ENCODE data around the gene PLLP.

PLLP gene

DNA sequence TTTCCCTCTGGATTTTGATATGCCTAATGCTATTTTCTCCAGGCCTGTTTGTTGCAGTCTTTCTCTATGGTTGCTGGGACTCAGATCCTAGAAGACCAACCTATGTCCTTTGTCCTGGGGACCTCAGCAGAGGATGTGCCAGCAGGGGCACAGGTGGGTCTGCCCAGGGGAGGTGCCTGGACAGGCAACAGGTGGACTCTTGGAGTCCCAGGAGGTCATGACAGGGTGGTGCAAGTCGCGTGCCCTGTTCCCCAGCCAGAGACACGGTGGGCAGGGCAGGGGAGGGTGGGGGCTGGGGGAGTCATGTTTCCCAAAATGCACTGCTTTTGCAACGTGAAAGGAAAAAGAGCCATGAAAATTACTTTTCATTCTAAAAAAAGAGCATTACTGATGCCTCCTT is 26.3 kb upstream of the PLLP start:
- ChIA-PET CTCF (no interaction called here), POLR2A (ENCODE audit: low non-redundant PET) (no interaction called here)
- TF ChIP-seq, protein P1, sequence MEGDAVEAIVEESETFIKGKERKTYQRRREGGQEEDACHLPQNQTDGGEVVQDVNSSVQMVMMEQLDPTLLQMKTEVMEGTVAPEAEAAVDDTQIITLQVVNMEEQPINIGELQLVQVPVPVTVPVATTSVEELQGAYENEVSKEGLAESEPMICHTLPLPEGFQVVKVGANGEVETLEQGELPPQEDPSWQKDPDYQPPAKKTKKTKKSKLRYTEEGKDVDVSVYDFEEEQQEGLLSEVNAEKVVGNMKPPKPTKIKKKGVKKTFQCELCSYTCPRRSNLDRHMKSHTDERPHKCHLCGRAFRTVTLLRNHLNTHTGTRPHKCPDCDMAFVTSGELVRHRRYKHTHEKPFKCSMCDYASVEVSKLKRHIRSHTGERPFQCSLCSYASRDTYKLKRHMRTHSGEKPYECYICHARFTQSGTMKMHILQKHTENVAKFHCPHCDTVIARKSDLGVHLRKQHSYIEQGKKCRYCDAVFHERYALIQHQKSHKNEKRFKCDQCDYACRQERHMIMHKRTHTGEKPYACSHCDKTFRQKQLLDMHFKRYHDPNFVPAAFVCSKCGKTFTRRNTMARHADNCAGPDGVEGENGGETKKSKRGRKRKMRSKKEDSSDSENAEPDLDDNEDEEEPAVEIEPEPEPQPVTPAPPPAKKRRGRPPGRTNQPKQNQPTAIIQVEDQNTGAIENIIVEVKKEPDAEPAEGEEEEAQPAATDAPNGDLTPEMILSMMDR (conservative IDR thresholded peaks at IDR 0.05; ENCODE audit: low read depth), result no peak
- DNase-seq (ENCODE audit: low spot score), result no peak
- H3K27ac ChIP-seq, result no peak overlapping the region

DNA sequence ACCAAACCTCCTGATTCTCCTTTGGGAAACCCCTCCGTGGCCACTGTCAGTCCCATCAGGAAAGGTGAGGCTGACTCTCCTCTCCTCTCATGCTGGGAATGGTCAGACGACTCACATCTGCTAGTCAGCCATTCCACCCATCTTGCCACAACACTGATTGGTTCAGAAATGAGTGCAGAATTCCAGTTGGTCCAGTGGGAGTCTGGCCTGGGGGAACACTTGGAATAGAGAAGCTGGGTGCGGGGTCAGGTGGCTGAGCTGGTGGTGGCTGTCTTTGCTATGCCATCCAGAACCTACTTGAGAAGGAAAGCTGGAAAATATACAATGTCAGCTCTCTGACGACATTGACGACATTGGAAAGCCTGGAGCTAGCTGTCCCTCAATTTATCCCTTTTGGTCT is 23.6 kb upstream of the PLLP start:
- H3K27ac ChIP-seq, result no peak overlapping the region
- TF ChIP-seq, protein P1 (conservative IDR thresholded peaks at IDR 0.05; ENCODE audit: low read depth), result no peak
- CTCF ChIA-PET, result no interaction called here
- DNase-seq (ENCODE audit: low spot score), result no peak
- POLR2A ChIA-PET (ENCODE audit: low non-redundant PET), result no interaction called here

DNA sequence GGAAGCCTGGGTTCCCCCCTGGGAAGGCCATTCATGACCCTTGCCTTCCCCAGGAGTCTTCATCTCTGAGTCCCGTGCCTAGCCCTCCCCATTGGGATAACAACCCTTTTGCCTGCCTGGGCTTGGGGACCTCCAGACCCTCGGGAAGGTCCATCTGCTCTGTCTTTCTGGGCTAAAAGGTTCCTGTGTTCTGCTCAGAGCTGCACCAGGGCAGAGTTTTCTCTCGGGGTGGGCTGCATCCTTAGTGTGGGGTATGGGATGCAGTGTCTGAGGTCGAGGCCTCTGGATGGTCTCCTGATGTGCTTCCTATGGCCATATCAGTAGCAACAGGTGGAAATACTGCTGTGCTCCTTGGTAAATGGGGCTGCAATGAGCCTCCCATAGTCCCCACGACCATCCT is 22.9 kb upstream of the PLLP start:
- no peak for DNase-seq (ENCODE audit: low spot score)
- ChIA-PET POLR2A (ENCODE audit: low non-redundant PET) (no interaction called here), CTCF (no interaction called here)
- no peak overlapping the region for H3K27ac ChIP-seq
- TF ChIP-seq, protein P1 (conservative IDR thresholded peaks at IDR 0.05; ENCODE audit: low read depth), result no peak

DNA sequence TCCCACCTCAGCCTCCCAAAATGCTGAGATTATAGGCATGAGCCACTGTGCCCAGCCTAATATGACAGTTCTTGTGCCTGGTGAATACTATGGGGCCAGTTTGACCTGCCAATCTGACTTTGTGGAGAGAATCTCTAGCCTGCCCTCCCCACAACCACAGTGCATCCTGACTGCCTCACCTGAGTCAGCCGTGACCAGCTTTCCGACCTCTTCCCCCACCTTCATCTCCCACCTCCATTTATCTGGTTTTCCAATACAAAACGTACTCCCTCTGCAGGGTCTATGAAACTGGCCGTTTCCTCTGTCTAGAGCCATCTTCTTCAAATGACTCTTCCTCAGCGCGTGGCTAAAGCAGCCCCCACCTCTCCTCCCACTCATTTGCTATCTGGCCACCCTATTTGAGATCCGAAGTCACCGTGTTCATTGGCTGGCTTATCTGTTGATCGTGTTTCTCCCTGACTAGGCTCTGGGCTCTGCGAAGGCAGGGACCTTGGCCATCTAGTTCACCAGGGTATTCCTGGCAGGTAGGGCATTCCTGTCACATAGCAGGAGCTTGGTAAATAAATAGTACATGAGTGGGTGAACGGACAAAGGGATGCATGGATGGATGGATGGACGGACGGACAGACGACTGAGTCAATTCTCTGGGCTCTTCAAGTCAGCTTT is 22.3 kb upstream of the PLLP start:
- CTCF ChIA-PET, result interaction anchor here (0.7 kb wide), 1 partner anchor 706 kb away, joined by 6 read pairs; no protein-coding TSS in a partner anchor

DNA sequence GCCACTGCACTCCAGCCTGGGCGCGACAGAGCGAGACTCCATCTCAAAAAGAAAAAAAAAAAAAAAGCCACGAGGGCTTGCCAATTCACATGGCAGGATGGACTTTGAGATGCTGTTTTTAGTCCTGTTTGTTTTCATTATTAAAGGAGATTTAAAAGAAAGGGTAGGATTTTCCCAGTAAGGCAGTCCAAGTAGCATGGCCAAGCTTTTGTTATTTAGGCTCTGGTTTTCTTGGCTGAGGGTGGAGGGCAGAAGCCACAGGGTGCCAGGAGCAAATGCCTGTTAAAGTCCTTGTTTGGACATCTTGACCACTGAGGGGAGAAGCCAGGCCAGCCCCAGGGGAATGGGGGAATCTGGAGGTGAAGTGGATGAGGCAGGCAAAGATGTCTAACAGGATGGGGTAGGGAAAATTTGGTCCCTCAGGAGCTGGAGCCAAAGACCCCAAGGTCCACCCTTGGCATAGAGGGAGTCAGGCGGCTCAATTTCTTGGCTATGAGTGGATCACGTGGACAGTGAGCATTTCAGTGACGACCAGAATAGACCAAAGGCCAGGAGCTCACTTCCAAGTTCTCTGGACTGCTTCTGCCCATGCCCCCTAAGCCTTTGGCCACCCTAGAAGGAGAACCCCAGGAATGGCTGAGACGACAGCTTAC is 20.8 kb upstream of the PLLP start:
- no peak overlapping the region for H3K27ac ChIP-seq
- ChIA-PET POLR2A (ENCODE audit: low non-redundant PET) (no interaction called here), CTCF (interaction anchor here (0.5 to 1.7 kb wide), 3 partner anchors 112 to 359 kb away, joined by 3 to 12 read pairs (median 5); no protein-coding TSS in a partner anchor)
- no peak for DNase-seq (ENCODE audit: low spot score)
- TF ChIP-seq, protein P1 (conservative IDR thresholded peaks at IDR 0.05; ENCODE audit: low read depth), result no peak

More for the DNA sequence above, 22.3 kb upstream of the PLLP start:
- DNase-seq (ENCODE audit: low spot score), result no peak
- H3K27ac ChIP-seq, result no peak overlapping the region
- POLR2A ChIA-PET (ENCODE audit: low non-redundant PET), result no interaction called here
- TF ChIP-seq, protein P1 (conservative IDR thresholded peaks at IDR 0.05; ENCODE audit: low read depth), result no peak

DNA sequence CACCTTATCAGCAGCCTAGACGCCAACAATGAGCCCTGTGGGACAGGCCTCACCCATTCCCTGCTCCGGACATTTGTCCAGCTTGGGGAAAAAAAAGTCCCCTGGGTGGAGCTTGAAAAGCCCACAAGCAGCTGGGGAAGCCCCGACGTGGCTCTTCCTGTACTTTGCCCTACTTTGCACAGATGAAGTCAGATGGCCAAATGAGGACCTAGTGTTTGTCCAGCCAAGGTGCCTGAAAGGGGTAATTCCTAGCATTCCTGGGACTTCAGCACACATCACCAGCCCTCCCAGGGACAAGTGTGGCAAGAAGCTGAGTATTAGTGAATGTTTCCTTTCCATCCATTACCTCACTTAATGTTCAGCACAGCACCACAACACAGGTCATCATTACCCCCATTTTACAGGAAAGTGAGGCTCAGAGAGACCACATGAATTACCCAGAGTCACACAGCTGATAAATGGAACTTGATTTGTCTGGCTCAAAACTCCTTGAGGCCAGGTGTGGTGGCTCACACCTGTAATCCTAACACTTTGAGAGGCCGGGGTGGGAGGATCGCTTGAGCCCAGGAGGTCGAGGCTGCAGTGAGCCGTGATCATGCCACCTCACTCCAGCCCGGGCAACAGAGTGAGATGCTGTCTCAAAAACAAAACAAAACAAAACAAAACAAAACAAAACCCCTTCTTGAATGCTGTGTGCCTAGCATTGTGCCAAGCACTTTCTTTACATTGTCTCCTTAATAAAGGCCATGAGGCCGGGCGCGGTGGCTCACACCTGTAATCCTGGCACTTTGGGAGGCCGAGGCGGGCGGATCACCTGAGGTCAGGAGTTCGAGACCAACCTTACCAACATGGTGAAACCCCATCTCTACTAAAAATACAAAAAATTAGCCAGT is 19.9 kb upstream of the PLLP start:
- TF ChIP-seq, protein P1 (conservative IDR thresholded peaks at IDR 0.05; ENCODE audit: low read depth), result no peak
- POLR2A ChIA-PET (ENCODE audit: low non-redundant PET), result no interaction called here
- CTCF ChIA-PET, result interaction anchor here (0.5 to 1.7 kb wide), 4 partner anchors 55 to 118 kb away, joined by 3 to 12 read pairs (median 4); no protein-coding TSS in a partner anchor
- no peak overlapping the region for H3K27ac ChIP-seq
- DNase-seq (ENCODE audit: low spot score), result no peak

All from RWPE1 (cell line).